ENCODE measurements around the gene MTMR4. TPM values are rescaled to one million over a fixed set of nuclear protein-coding genes. Genes with fewer than 3 reads are reported as not detected.

MTMR4 gene
- total RNA-seq, 4 donors from 2014 or later = 35.4 to 73.7 (median 39.1) TPM

GRCh38 chr17:58513267-58513964, 1.0 kb downstream of the MTMR4 start:
- no peak for TF ChIP-seq EP300 (IDR thresholded peaks at IDR 0.05)
- TF ChIP-seq, protein P1, sequence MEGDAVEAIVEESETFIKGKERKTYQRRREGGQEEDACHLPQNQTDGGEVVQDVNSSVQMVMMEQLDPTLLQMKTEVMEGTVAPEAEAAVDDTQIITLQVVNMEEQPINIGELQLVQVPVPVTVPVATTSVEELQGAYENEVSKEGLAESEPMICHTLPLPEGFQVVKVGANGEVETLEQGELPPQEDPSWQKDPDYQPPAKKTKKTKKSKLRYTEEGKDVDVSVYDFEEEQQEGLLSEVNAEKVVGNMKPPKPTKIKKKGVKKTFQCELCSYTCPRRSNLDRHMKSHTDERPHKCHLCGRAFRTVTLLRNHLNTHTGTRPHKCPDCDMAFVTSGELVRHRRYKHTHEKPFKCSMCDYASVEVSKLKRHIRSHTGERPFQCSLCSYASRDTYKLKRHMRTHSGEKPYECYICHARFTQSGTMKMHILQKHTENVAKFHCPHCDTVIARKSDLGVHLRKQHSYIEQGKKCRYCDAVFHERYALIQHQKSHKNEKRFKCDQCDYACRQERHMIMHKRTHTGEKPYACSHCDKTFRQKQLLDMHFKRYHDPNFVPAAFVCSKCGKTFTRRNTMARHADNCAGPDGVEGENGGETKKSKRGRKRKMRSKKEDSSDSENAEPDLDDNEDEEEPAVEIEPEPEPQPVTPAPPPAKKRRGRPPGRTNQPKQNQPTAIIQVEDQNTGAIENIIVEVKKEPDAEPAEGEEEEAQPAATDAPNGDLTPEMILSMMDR (IDR thresholded peaks at IDR 0.05) = no peak
- TF ChIP-seq POLR2A (IDR thresholded peaks at IDR 0.05) = no peak
- H3K27ac ChIP-seq = peak overlapping the region in 1 of 4 donors; percentile 99
- no peaks in the 10 kb centered on the region for H3K9me3 ChIP-seq
- H3K4me1 ChIP-seq = peaks cover 0 to 50% (median 27%) of the 10 kb centered on the region in 4 donors
- peaks cover 0 to 46% (median 14%) of the 10 kb centered on the region in 3 donors for H3K36me3 ChIP-seq
- H3K4me3 ChIP-seq = peak overlapping the region; percentile 63 to 83 (median 69)
- WGBS, 2 donors = 31 to 34% methylated on average over 14 of the region's 14 CpGs
- H3K27me3 ChIP-seq = no peaks in the 10 kb centered on the region
- no peak for DNase-seq (ENCODE audit: low spot score in 2 of 2)

GRCh38 chr17:58510075-58510474, 4.4 kb downstream of the MTMR4 start:
- Histone ChIP-seq H3K4me3 (no peak overlapping the region), H3K4me1 (peaks cover 0 to 26% (median 14%) of the 10 kb centered on the region in 4 donors), H3K27me3 (no peaks in the 10 kb centered on the region), H3K36me3 (peaks cover 0 to 79% (median 23%) of the 10 kb centered on the region in 3 donors), H3K9me3 (no peaks in the 10 kb centered on the region), H3K27ac (no peak overlapping the region)
- no peak for DNase-seq (ENCODE audit: low spot score in 2 of 2)
- 78 to 88% methylated on average over 5 of the region's 5 CpGs for WGBS, 2 donors
- TF ChIP-seq EP300 (IDR thresholded peaks at IDR 0.05) = no peak
- TF ChIP-seq, protein P1 (IDR thresholded peaks at IDR 0.05) = no peak
- no peak for TF ChIP-seq POLR2A (IDR thresholded peaks at IDR 0.05)

DNA sequence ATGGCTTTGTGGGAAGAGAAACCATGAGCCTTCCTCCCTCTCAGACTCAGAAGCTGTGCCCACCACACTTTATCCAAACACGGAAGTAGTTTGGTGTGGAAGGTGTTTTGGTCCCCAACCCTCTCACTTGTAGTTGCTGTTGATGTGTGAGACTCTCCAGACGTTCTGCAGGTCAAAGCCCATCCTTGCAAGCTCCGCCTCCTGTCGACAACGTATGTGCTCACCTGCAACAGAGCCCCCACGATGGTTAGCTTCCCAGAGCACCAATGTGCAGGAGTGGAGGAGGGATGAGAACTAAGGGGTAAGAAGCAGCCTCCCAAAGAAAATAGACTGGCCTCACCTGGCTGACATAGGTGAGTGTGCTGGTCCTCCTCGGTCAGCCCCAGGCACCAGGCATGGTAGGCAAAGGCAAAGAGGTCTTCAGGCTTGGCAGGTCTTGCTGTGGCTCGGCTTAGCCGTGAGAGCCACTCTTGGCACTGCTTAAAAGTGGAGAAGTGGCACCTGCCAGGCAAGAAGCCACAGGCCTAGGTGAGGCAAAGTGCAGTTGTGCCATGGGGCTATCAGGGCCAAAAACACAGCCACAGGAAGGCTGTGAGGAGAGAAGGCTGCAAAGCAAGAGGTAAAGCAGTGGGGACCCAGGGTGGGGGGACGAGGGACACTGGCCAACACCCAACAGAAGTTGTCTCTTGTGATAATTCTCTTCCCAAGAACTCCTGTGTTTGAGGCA, 5.9 kb downstream of the MTMR4 start:
- H3K4me3 ChIP-seq = no peak overlapping the region
- TF ChIP-seq POLR2A (IDR thresholded peaks at IDR 0.05) = no peak
- TF ChIP-seq EP300 (IDR thresholded peaks at IDR 0.05) = no peak
- TF ChIP-seq, protein P1 (IDR thresholded peaks at IDR 0.05) = no peak
- H3K36me3 ChIP-seq = peaks cover 0 to 95% (median 28%) of the 10 kb centered on the region in 3 donors
- H3K4me1 ChIP-seq = peaks cover 0 to 14% (median 4%) of the 10 kb centered on the region in 4 donors
- H3K27me3 ChIP-seq = no peaks in the 10 kb centered on the region
- H3K9me3 ChIP-seq = no peaks in the 10 kb centered on the region
- H3K27ac ChIP-seq = no peak overlapping the region
- WGBS, 2 donors = 80 to 87% methylated on average over 10 of the region's 10 CpGs
- no peak for DNase-seq (ENCODE audit: low spot score in 2 of 2)

- DNase-seq (ENCODE audit: low spot score in 2 of 2) = no peak
- Histone ChIP-seq H3K4me1 (peaks cover 0 to under 1% (median 0%) of the 10 kb centered on the region in 4 donors), H3K27me3 (no peaks in the 10 kb centered on the region), H3K36me3 (peaks cover 0 to 100% (median 39%) of the 10 kb centered on the region in 3 donors), H3K4me3 (no peak overlapping the region), H3K27ac (no peak overlapping the region), H3K9me3 (no peaks in the 10 kb centered on the region)
- no peak for TF ChIP-seq POLR2A (IDR thresholded peaks at IDR 0.05)
- TF ChIP-seq, protein P1 (IDR thresholded peaks at IDR 0.05) = no peak
- TF ChIP-seq EP300 (IDR thresholded peaks at IDR 0.05) = no peak
- 87 to 90% methylated on average over 13 of the region's 13 CpGs for WGBS, 2 donors
Measured at GRCh38 chr17:58507123-58507634, 7.3 kb downstream of the MTMR4 start.

All from tibial nerve (tissue), 4 donors.